OCI-LY7 (cell line): ENCODE results near the gene CGB5. TPM values are rescaled to one million over a fixed set of nuclear protein-coding genes. Genes with fewer than 3 reads are reported as not detected.

ENCODE experiments used
- BruUV-seq: library from RNA; stranded (reverse); fragments of 400-500 nt; replicated peaks from 2 replicates; lab custom pipeline; 2021; lab: Mats Ljungman, UMichigan
- CTCF ChIA-PET: fragments of 300-600 bp; sonication (Branson Sonifier 250); formaldehyde crosslinking; loops from one replicate; lab custom pipeline; 2022; ENCODE audit warnings: antibody characterized with exemption; ENCODE audit not compliant: unreplicated experiment; lab: Charles Lee
- POLR2A ChIA-PET: fragments of 300-600 bp; sonication (Branson Sonifier 250); formaldehyde crosslinking; loops from one replicate; lab custom pipeline; 2022; ENCODE audit warnings: antibody characterized with exemption; lab: Charles Lee
- DNase-seq: peaks from one replicate; pipeline ENCODE4 v3.0.0-alpha.2; 2015; ENCODE audit warnings: low spot score
- H2AFZ ChIP-seq: fragments of 200-600 bp; sonication (generic), shearing (Covaris generic); 2 replicates; pipeline ENCODE4 v1.6.1; 2014; ENCODE audit warnings: mild to moderate bottlenecking, antibody characterized with exemption, low read length, moderate library complexity
- H3K27ac ChIP-seq: fragments of 200-600 bp; sonication (generic); 2 replicates; pipeline ENCODE4 v1.5.1; 2014; ENCODE audit warnings: mixed run types, low read depth, mild to moderate bottlenecking, moderate library complexity, low read length, inconsistent platforms; ENCODE audit not compliant: poor library complexity, severe bottlenecking
- H3K36me3 ChIP-seq: fragments of 200-600 bp; sonication (generic); 2 replicates; pipeline ENCODE4 v1.6.1; 2014; ENCODE audit warnings: mild to moderate bottlenecking, antibody characterized with exemption, low read length, moderate library complexity, mixed read lengths; ENCODE audit not compliant: insufficient read depth
- H3K4me1 ChIP-seq: fragments of 200-600 bp; sonication (generic); 2 replicates; pipeline ENCODE4 v1.5.1; 2014; ENCODE audit warnings: mild to moderate bottlenecking, low read length; ENCODE audit not compliant: insufficient read depth, poor library complexity, severe bottlenecking
- H3K4me2 ChIP-seq: fragments of 200-600 bp; sonication (generic); 2 replicates; pipeline ENCODE4 v1.6.1; 2014; ENCODE audit warnings: mild to moderate bottlenecking, low read length
- H3K4me3 ChIP-seq: fragments of 200-600 bp; sonication (generic); 2 replicates; pipeline ENCODE4 v1.5.1; 2014; ENCODE audit warnings: mild to moderate bottlenecking, low read depth, low read length; ENCODE audit not compliant: poor library complexity, severe bottlenecking
- H3K79me2 ChIP-seq: fragments of 200-600 bp; sonication (generic); 2 replicates; pipeline ENCODE4 v1.6.1; 2016; ENCODE audit warnings: low read depth, mild to moderate bottlenecking, low read length, moderate library complexity, mixed read lengths; ENCODE audit not compliant: insufficient read depth
- H3K9me2 ChIP-seq: fragments of 200-600 bp; sonication (generic); 2 replicates; pipeline ENCODE4 v1.6.1; 2016; ENCODE audit warnings: mild to moderate bottlenecking, low read length, mixed read lengths; ENCODE audit not compliant: insufficient read depth
- H3K9me3 ChIP-seq: fragments of 200-600 bp; sonication (generic); 2 replicates; pipeline ENCODE4 v1.6.1; 2014; ENCODE audit warnings: mild to moderate bottlenecking, mixed run types, low read length, mixed read lengths
- H4K20me1 ChIP-seq: fragments of 200-600 bp; sonication (generic); 2 replicates; pipeline ENCODE4 v1.6.1; 2014; ENCODE audit warnings: mild to moderate bottlenecking, antibody characterized with exemption, low read length, moderate library complexity, mixed read lengths; ENCODE audit not compliant: insufficient read depth
- EZH2phosphoT487 ChIP-seq: fragments of 200-600 bp; sonication (generic); IDR thresholded peaks from 2 replicates; pipeline ENCODE4 v1.6.1; 2018; ENCODE audit warnings: low read depth, borderline replicate concordance, mild to moderate bottlenecking, mixed run types, antibody characterized with exemption, low read length, moderate library complexity, mixed read lengths
- intact Hi-C: fragments of 100-400 bp; cut with micrococcal nuclease; formaldehyde crosslinking; loops from one replicate; pipeline ENCODE4 v1.10.0; 2022; ENCODE audit not compliant: unreplicated experiment
- total RNA-seq, 2 experiments: library from RNA; depleted of rRNA in 1 of 2; stranded (reverse); fragments of >200 nt in 1 of 2; shearing (Covaris generic) in 1 of 2; gene quantifications; 2 replicates each; pipeline ENCODE4 v1.2.3, GENCODE V29; 2014 to 2022
- TF ChIP-seq, protein P1 (sequence below): fragments of 200-600 bp; sonication (generic); conservative IDR thresholded peaks from 2 replicates; pipeline ENCODE4 v1.5.1; 2014; ENCODE audit warnings: mild to moderate bottlenecking, antibody characterized with exemption, low read length, moderate library complexity, mixed read lengths

The CGB5 gene
- total RNA-seq, 2 experiments from 2014 or later: not detected

DNA sequence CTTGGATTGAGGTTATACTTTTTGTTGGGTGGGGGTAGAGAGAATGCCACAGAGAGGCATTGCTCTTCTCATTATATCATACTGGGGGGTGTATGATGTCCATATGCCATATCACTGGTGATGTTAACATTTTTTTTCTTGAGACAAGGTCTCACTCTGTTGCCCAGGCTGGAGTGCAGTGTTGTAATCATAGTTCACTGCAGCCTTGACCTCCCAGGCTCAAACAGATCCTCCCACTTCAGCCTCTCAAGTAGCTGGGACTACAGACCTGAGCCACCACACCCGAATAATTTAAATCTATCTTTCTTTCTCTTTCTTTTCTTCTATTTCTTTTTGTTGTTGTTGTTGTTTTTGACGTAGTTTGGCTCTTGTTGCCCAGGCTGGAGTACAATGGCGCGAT lies 36.7 kb downstream of the CGB5 start:
- intact Hi-C loops: no loop called here

DNA sequence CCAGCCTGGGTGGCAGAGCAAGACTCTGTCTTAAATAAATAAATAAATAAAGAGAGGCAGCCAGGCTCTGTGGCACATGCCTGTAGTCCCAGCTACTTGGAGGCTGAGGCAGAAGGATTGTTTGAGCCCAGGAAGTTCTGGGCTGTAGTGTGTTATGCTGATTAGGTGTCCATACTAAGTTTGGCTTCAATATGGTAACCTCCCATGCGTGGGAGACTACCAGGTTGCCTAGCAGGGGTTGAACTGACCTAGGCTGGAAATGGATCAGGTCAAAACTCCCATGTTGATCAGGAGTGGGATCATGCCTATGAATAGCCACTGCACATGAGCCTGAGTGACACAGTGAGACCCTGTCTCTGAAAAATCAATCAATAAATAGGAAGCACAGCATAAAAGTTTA lies 37.6 kb downstream of the CGB5 start:
- Histone ChIP-seq H3K9me2 (no peaks in the 10 kb centered on the region), H2AFZ (no peak overlapping the region), H3K36me3 (peaks cover 5% of the 10 kb centered on the region), H3K4me3 (no peak overlapping the region), H4K20me1 (peaks cover 6% of the 10 kb centered on the region), H3K4me2 (no peak overlapping the region), H3K27ac (no peak overlapping the region), H3K79me2 (peaks cover 10% of the 10 kb centered on the region), H3K9me3 (no peaks in the 10 kb centered on the region), H3K4me1 (peaks cover 6% of the 10 kb centered on the region)
- TF ChIP-seq EZH2phosphoT487: no peak
- TF ChIP-seq, protein P1, sequence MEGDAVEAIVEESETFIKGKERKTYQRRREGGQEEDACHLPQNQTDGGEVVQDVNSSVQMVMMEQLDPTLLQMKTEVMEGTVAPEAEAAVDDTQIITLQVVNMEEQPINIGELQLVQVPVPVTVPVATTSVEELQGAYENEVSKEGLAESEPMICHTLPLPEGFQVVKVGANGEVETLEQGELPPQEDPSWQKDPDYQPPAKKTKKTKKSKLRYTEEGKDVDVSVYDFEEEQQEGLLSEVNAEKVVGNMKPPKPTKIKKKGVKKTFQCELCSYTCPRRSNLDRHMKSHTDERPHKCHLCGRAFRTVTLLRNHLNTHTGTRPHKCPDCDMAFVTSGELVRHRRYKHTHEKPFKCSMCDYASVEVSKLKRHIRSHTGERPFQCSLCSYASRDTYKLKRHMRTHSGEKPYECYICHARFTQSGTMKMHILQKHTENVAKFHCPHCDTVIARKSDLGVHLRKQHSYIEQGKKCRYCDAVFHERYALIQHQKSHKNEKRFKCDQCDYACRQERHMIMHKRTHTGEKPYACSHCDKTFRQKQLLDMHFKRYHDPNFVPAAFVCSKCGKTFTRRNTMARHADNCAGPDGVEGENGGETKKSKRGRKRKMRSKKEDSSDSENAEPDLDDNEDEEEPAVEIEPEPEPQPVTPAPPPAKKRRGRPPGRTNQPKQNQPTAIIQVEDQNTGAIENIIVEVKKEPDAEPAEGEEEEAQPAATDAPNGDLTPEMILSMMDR: no peak
- intact Hi-C loops: no loop called here
- CTCF ChIA-PET: no interaction called here
- DNase-seq: no peak
- POLR2A ChIA-PET: no interaction called here
- BruUV-seq: no TSS peak

More for the DNA sequence above, 36.7 kb downstream of the CGB5 start:
- Histone ChIP-seq H3K36me3 (no peaks in the 10 kb centered on the region), H3K4me2 (no peak overlapping the region), H2AFZ (no peak overlapping the region), H3K9me3 (no peaks in the 10 kb centered on the region), H4K20me1 (no peaks in the 10 kb centered on the region), H3K27ac (no peak overlapping the region), H3K4me3 (no peak overlapping the region), H3K79me2 (peaks cover under 1% of the 10 kb centered on the region; the same call in 1 of the 2 replicates), H3K4me1 (peaks cover 6% of the 10 kb centered on the region), H3K9me2 (no peaks in the 10 kb centered on the region)
- TF ChIP-seq, protein P1: no peak
- TF ChIP-seq EZH2phosphoT487: no peak
- ChIA-PET CTCF (no interaction called here), POLR2A (no interaction called here)
- no TSS peak for BruUV-seq
- no peak for DNase-seq

DNA sequence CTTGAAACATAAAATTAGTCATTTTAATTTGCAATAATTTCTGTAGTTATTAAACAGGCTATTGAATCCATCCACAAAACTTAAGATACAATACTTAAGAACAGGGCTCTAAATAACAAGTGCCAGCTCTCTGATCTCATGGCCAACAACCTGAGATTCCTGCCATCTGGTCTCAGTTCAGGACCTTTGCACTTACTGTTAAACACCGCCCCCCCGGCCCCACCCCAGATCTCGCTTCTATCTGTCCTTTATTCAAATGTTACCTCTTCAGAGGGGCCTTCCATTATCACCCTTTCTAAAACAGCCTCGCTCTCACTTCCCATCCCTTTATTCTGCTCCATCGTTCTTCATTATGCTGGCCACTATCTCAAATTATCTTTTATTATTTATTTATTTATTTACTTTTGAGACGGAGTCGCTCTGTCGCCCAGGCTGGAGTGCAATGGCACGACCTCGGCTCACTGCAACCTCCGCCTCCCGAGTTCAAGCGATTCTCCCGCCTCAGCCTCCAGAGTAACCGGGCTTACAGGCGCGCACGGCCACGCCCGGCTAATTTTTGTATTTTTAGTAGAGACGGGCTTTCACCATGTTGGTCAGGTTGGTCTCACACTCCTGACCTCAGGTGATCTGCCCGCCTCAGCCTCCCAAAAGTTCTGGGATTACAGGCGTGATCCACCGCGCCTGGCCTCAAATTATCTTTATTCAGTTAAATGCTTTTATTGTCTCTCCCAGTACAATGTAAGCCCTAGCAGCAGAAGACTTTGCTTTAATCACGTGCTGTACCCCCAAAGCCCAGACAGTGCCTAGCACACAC lies 40.8 kb downstream of the CGB5 start:
- H3K27ac ChIP-seq: peak overlapping the region; percentile 68
- H3K4me1 ChIP-seq: peaks cover 21% of the 10 kb centered on the region
- H3K4me3 ChIP-seq: peak overlapping the region; percentile 98
- peak overlapping the region; percentile 69 for H3K4me2 ChIP-seq
- DNase-seq: no peak
- H3K79me2 ChIP-seq: peaks cover 40% of the 10 kb centered on the region
- intact Hi-C loops: no loop called here
- no peak for TF ChIP-seq EZH2phosphoT487
- TF ChIP-seq, protein P1: no peak
- no peaks in the 10 kb centered on the region for H3K9me3 ChIP-seq
- no TSS peak for BruUV-seq
- ChIA-PET CTCF (no interaction called here), POLR2A (no interaction called here)
- no peaks in the 10 kb centered on the region for H3K9me2 ChIP-seq
- peaks cover 33% of the 10 kb centered on the region for H3K36me3 ChIP-seq
- peak overlapping the region; percentile 92 for H2AFZ ChIP-seq
- peaks cover 24% of the 10 kb centered on the region for H4K20me1 ChIP-seq
